HG03159 (cell line): Measurements from ENCODE around the gene PHLDA2.
"Not testable (repeated sequence)": the region's sequence is repeated elsewhere in the genome, so short reads cannot be mapped to it uniquely, and the experiment has no call there.

ENCODE experiments used
- ATAC-seq: cut with Tn5 transposase; IDR thresholded peaks from one replicate; pipeline ENCODE4 v1.9.1; 2021; ENCODE audit warnings: mild to moderate bottlenecking, moderate library complexity; ENCODE audit not compliant: unreplicated experiment

The PHLDA2 gene

DNA sequence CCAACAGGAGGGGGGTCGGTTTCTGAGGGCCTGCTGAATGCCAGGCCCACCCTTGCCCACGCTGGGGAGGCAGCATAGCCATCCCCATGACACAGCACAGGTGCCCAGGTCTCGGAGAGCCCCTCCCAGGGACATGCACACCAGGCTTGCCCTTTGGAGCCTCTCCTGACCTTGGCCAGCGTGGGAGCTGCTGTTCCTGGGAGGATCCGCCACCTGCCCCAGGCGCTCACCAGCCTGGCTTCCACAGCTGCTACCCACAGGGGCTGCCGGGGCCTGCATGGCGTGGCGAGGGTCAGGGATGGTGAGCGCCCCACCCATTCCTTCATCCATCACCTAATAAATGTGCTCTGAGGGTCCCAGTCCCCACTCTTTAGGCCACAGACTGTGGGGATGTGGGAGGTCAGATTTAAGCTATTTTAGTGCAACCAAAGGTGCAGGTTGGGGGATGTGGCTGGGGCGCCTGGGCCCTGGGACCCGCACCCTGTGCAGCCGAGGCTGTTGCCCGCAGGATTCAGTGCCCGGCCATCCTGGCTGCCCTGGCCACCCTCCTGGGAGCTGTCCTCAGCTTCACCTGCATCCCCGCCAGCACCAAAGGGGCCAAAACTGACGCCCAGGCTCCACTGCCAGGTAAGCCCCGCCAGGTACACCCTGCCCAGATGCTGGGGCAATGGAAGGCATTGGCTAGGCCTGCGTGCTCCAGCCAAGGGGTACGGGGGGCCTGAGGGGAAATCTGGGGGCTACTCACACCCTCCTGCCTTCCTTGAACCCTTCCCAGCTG lies 12.9 kb downstream of the PHLDA2 start:
- no peak for ATAC-seq

GRCh38 chr11:2915473-2915872 lies 13.7 kb downstream of the PHLDA2 start:
- no peak for ATAC-seq

DNA sequence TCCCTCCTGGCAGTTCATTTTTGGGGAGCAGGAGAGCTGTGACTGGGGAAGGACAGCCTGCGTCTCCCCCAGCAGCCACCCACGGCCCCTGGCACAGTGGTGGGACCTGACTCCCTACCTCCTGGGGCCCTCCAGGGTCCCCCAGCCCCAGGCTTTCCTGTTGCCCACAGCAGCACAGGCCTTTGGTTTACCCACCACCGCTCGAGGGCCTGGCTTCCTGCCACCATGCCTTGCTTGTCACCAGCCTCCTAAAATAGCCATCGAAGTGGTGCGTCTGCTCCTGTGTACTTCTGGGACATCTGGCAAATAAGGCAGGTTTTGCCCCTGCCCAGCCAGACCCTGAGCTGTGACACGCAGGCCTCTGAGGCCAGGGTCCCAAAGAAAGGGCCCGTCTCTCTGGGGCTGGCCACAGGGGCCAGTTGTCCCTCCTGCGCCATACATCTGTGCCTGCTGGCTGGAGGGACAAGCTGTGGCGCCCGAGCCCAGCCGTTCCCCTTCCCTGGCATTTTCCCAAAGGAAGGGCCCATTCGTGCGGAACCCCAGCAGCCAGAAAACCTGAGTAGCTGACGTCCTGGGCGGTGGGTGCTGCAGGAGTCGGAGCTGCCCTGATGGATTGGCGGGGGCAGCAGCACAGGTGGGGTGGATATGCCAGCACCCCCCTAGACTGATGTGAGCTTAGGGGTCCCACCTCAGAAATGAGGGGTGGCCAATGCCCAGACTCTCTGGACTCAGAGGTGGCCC lies 14.6 kb downstream of the PHLDA2 start:
- ATAC-seq: no peak

DNA sequence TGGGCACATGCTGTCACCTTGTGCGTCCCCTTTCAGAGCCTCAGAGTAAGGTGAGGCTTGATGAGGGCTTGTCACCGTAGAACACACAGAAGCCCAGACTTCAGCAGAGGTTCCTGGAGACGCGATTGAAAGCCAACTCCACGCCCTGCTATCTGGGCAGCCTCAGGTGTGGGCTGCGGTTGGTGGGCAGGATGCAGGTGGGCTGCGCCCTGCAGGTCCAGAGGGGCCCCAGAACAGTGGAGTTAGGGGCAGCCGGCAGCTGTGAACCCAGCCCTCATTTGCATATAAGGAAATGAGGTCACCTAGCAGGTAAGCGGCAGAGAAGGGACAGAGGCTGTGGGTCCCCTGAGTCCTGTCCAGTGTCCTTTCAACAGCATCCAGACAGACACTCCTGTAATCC lies 15.4 kb downstream of the PHLDA2 start:
- ATAC-seq: no peak

DNA sequence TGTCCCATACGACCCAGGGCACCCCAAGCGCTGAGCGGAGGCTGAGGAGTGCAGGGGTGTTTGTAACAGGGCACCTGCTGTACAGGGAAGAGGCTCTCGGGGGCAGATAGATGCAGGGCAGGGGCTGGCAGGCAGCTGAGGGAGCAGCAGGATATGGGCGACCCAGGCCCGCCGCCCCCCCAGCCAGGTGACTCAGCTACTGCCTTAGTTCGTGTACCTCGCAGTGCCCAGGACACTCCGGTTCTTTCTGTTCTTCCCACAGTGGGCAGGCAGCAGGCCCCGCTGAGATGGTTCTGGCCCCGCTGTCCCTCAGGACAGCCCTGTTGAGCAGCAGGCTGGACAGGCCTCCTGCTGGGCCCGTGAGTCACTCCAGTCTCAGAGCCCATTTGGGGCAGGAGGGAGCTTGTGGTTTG lies 16.2 kb downstream of the PHLDA2 start:
- no peak for ATAC-seq

- no peak for ATAC-seq
Observed at GRCh38 chr11:2912498-2912897, 16.7 kb downstream of the PHLDA2 start.

GRCh38 chr11:2911785-2912391 lies 17.3 kb downstream of the PHLDA2 start:
- ATAC-seq: no peak

DNA sequence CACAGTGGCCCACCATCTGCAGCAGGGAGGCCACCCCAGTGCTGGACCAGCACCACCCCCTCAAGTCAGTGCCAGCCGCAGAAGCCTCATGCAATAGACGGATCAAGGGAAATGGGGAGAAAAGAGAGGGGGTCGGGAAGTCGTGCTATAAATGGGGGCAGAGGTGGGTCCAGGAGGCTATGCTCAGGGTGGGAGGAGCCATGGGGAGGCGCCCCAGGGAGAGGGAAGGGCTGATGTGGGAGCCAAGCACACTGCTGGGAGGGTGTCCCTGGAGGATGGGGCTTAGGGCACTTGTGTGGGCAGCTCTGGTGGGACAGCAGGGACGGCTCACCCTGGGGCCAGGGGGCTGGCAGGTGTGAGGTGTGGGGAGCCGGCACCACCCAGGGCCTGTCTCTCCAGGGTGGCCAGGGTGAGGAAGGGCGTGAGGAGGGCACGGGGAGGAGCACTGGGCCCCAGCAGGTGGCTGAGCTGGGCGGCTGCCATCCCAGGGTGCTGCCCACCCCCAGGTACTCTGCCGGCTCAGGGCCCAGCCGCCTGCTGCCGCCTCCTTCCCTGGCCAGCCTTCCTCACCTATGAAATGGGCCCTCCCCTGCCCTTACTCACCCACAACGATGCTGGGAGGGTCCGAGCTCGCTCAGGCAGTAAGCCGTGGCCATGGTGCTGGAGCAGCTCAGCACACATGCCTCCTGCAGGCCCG lies 18.0 kb downstream of the PHLDA2 start:
- ATAC-seq: no peak

- no peak for ATAC-seq
Observed at GRCh38 chr11:2910401-2910955, 18.7 kb downstream of the PHLDA2 start.

DNA sequence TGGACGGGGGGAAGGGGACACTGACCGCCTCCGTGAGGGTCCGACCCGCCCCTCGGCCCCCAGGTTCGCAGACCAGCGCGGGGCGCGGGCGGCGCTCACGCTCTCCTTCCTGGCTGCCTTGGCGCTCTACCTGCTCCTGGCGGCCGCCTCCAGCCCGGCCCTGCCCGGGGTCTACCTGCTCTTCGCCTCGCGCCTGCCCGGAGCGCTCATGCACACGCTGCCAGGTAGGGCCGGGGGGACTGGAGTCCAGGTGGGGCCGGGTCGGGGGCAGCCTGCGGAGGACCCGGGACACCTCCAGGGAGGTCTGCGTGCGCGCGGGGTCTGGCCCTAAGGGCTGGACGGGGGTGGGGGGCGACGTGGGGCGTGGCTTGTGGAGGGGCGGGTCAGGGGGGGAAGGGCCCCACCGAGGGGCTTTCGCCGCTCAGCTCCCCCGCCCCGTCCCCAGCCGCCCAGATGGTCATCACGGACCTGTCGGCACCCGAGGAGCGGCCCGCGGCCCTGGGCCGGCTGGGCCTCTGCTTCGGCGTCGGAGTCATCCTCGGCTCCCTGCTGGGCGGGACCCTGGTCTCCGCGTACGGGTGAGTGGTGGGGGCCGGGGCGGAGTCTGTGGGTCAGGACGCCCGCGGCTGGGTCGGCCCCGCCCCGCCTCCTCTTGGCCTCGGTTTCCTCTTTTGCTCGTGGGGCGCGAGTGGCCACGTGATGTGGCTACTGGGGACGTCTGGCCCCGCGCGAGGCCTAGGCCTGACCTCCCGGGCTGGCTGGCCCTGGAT lies 19.9 kb downstream of the PHLDA2 start:
- no peak for ATAC-seq

GRCh38 chr11:2908130-2908529 lies 21.1 kb downstream of the PHLDA2 start:
- no peak for ATAC-seq

DNA sequence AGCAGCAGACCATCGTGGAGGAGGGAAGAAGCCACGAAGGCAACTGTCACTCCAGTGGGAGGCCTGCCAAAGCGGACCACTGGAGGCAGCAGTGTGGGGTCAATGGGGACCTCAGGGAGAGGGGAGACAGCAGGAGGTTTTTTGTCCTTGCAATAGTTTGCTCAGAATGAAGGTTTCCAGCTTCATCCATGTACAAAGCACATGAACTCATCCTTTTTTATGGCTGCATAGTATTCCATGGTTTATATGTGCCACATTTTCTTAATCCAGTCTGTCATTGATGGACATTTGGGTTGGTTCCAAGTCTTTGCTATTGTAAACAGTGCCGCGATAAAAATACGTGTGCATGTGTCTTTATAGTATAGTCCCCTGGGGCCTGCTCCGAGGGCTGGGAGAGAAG lies 23.9 kb downstream of the PHLDA2 start:
- ATAC-seq: not testable (repeated sequence)

- no peak for ATAC-seq
Observed at GRCh38 chr11:2904153-2905052, 24.8 kb downstream of the PHLDA2 start.

DNA sequence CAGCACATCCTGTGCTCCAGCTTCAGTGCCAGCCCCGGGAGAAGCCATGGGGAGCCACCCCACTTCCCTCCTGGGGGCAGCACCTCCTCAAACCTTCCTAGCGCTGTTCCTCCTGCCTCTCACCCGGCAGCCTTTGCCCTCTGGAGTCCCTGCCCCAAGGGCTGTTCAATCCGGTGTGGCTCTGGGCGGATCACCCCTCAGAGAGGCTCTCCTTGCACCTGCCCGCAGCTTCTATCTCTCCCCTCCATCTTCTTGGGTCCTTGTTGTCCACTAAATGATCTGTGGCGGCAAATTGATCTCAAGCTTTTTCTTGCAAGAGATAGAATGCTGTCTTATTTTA lies 25.6 kb downstream of the PHLDA2 start:
- ATAC-seq: no peak

DNA sequence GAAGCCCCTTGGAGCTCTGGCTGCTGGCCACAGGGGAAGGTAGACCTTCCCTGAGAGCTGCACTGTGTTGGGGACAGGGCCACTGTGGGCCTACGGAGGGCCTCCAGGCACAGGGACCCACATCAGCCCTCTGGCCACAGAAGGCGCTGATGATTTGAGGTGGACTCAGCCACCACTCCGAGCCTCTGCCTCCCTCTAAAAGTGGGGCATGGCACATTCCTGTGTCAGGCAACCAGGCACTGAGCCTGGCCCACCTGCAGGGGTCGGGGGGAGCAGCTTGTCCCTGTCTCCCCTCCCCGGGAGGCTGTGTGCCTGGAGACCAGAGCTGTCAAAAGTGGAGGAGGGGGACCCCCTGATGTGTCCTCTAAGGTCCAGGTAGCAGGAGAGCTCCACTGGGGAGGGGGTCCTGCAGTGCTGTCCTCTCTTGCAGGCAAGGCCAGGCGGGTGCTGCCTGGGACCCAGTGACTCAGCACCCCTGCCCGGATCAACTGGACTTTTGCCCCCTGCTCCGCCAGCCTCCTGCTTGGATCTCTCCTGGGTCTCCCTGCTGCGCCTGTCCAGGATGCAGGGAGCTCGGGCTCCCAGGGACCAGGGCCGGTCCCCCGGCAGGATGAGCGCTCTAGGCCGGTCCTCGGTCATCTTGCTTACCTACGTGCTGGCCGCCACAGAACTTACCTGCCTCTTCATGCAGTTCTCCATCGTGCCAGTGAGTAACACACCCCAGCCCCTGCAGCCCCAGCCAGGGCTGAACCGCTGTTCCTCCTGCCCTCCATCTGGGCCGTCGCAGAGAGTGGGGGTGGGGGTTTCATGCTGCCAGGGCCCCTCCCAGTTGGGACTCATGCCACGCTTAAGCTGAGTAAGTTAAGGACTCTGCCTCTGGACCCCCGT lies 26.2 kb downstream of the PHLDA2 start:
- no peak for ATAC-seq

GRCh38 chr11:2901854-2902783 lies 27.1 kb downstream of the PHLDA2 start:
- peak; percentile 93 for ATAC-seq

DNA sequence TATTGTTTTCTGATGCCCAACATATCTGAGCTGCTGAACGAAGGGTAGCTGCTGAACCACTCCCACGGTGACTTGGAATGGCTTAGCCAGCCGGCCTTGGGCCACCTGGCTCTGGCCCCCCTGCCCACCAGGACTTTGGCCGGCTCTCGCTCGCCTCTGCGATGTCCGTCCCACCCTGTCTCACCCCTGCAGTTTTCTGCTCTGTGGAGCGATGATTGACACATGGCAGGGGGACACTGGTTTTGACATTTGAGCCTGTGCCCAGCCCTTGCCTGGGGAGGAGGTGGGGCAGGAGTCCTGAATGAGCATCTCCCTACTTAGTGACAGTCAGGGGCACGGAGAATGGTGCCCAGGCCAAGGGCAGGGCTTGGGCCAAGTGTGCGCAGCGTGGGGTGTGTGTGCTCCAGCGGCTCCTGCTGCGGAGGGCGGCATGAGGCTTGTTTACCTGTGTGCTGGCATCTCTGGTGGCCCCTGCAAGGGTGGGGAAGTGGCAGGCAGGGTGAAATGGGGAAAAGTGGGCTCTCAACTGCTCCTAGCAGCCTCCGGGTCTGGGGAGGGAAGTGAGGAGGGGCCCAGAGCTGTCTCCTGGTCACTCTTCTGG lies 27.9 kb downstream of the PHLDA2 start:
- no peak for ATAC-seq
